ENCODE data around the gene TUBB1.

TUBB1 gene

GRCh38 chr20:58990651-58991445 is 28.4 kb upstream of the TUBB1 start:
- no peak for DNase-seq

- no peak for DNase-seq
These were observed 27.5 kb upstream of the TUBB1 start for GRCh38 chr20:58991715-58992114.

- peak; percentile 68 to 69 for DNase-seq
These were observed 26.3 kb upstream of the TUBB1 start for GRCh38 chr20:58992911-58993310.

- peak; percentile 92 to 97 for DNase-seq
These were observed 25.6 kb upstream of the TUBB1 start for GRCh38 chr20:58993332-58994248.

GRCh38 chr20:58994390-58995159 is 24.7 kb upstream of the TUBB1 start:
- DNase-seq, result no peak

- DNase-seq, result no peak
These were observed 23.6 kb upstream of the TUBB1 start for GRCh38 chr20:58995461-58996225.

- no peak for DNase-seq
These were observed 23.0 kb upstream of the TUBB1 start for GRCh38 chr20:58996226-58996611.

GRCh38 chr20:58997141-58997770 is 22.0 kb upstream of the TUBB1 start:
- no peak for DNase-seq

GRCh38 chr20:58998656-58999055 is 20.6 kb upstream of the TUBB1 start:
- DNase-seq, result no peak

- no peak for DNase-seq
These were observed 18.9 kb upstream of the TUBB1 start for GRCh38 chr20:59000326-59000725.

GRCh38 chr20:59001068-59001448 is 18.2 kb upstream of the TUBB1 start:
- no peak for DNase-seq

- DNase-seq, result peak; percentile 56 to 61
These were observed 17.6 kb upstream of the TUBB1 start for GRCh38 chr20:59001449-59002171.

GRCh38 chr20:59002388-59002787 is 16.8 kb upstream of the TUBB1 start:
- DNase-seq, result no peak

- DNase-seq, result no peak
These were observed 16.3 kb upstream of the TUBB1 start for GRCh38 chr20:59002874-59003399.

GRCh38 chr20:59003836-59004492 is 15.3 kb upstream of the TUBB1 start:
- DNase-seq, result no peak

- DNase-seq, result no peak
These were observed 14.8 kb upstream of the TUBB1 start for GRCh38 chr20:59004493-59004762.

- no peak for DNase-seq
These were observed 14.3 kb upstream of the TUBB1 start for GRCh38 chr20:59004763-59005522.

- no peak for DNase-seq
These were observed 13.6 kb upstream of the TUBB1 start for GRCh38 chr20:59005523-59006166.

GRCh38 chr20:59006167-59006863 is 12.9 kb upstream of the TUBB1 start:
- no peak for DNase-seq

All from SHP77 (cell line).